Measurements from ENCODE around the gene ZNF664.

- TF ChIP-seq CTCF (IDR thresholded peaks at IDR 0.05; ENCODE audit: borderline replicate concordance, extremely low read depth, low read length, poor library complexity, severe bottlenecking) (no peak), EZH2 (IDR thresholded peaks at IDR 0.05; ENCODE audit: borderline replicate concordance, low read depth, low read length, severe bottlenecking) (no peak)
Measured at GRCh38 chr12:124039276-124039675, 66.3 kb downstream of the ZNF664 start.

Measured in DND-41 (cell line).